Heart right ventricle (tissue), 16 donors: ENCODE data around the gene DQX1. TPM values are rescaled to one million over a fixed set of nuclear protein-coding genes. Genes with fewer than 3 reads are reported as not detected.

Experiments used
- ATAC-seq, 8 donors: fragments of 200-7000 bp; cut with Tn5 transposase; one replicate each; pipeline ENCODE4 v1.9.1; 2020; ENCODE audit warnings: mild to moderate bottlenecking in 8 of 8, moderate library complexity in 8 of 8, moderate number of reproducible peaks in 1 of 8
- DNase-seq, 2 donors: peaks; one replicate each; pipeline ENCODE4 v3.0.0-alpha.2; 2020
- H3K27ac ChIP-seq, 10 donors: fragments of 200-600 bp; sonication (generic) in 2 of 10; one replicate each; pipeline versions ENCODE4 v1.5.0 to v1.8.0; 2020 to 2022; ENCODE audit warnings: mild to moderate bottlenecking in 3 of 10
- H3K27me3 ChIP-seq, 7 donors: fragments of 200-600 bp; one replicate each; pipeline ENCODE4 v1.8.0; 2021 to 2022; ENCODE audit warnings: mild to moderate bottlenecking in 2 of 7
- H3K36me3 ChIP-seq, 9 donors: fragments of 200-600 bp; sonication (generic) in 1 of 9; one replicate each; pipeline versions ENCODE4 v1.5.0 to v1.8.0; 2020 to 2022; ENCODE audit warnings: mild to moderate bottlenecking in 2 of 9
- H3K4me1 ChIP-seq, 9 donors: fragments of 200-600 bp; sonication (generic) in 1 of 9; one replicate each; pipeline versions ENCODE4 v1.5.0 to v1.8.0; 2020 to 2022; ENCODE audit warnings: mild to moderate bottlenecking in 4 of 9
- H3K4me3 ChIP-seq, 10 donors: fragments of 200-600 bp; sonication (generic) in 2 of 10; one replicate each; pipeline versions ENCODE4 v1.5.0 to v1.8.0; 2020 to 2022; ENCODE audit warnings: mild to moderate bottlenecking in 7 of 10, moderate library complexity in 2 of 10
- H3K9me3 ChIP-seq, 11 donors: fragments of 200-600 bp in 10 of 11; sonication (generic) in 2 of 11; one replicate each; pipeline versions ENCODE4 v1.5.0 to v1.8.0; 2013 to 2022; ENCODE audit warnings: mild to moderate bottlenecking in 2 of 11, control low read depth in 1 of 11, moderate library complexity in 1 of 11
- WGBS, 2 donors: extraction: QIAGEN DNeasy Blood & Tissue Kit; methylation state at CpG; one replicate each; pipeline ENCODE4 v1.1.7; 2013; ENCODE audit warnings: inconsistent platforms in 1 of 2; 5-methylcytosine and 5-hydroxymethylcytosine counted together
- intact Hi-C, 10 donors: fragments of 100-400 bp; cut with DNase I; formaldehyde crosslinking; loops; one replicate each; pipeline versions ENCODE4 v1.11.1 to v1.14.2; 2022
- polyA plus RNA-seq, 2 donors: library from polyadenylated mRNA; stranded (reverse); fragments of 200-250 nt; gene quantifications; one replicate each; pipeline ENCODE4 v1.2.3, GENCODE V29; 2013
- total RNA-seq, 10 donors: library from RNA; stranded (reverse); fragmentation: NEBNext Ultra II Directional in 3 of 10; extraction: Animal tissue kit (Norgen Biotek cat#: 25700) in 3 of 10; gene quantifications; one replicate each; pipeline versions ENCODE4 v1.2.1 to v1.2.4, GENCODE V29; 2021 to 2023
- TF ChIP-seq, protein P1 (sequence below), 9 donors: fragments of 200-600 bp; sonication (generic) in 2 of 9; IDR thresholded peaks; one replicate each; pipeline versions ENCODE4 v1.5.0 to v1.8.0; 2021 to 2022; ENCODE audit warnings: antibody characterized with exemption in 9 of 9, mild to moderate bottlenecking in 5 of 9, moderate library complexity in 1 of 9
- donor health status: Arrhythmogenic right ventricular cardiomyopathy.
- donor health status: ischemic (EF 13 %, LVEDD 7.1; RV severe dilation, severe dysfunction).
- donor health status: healthy with polysubstance abuse.
- donor health status: DM: no; HTN: yes; CAD: no.
- donor health status: DM: no; HTN: no; CAD: no.
- donor health status: ischemic (EF 25% LVEDD 6.9; RV normal size, moderate dysfunction).
- donor health status: ischemic (EF 25% LVEDD 5.7; RV mildly dilated, moderate dysfunction).
- donor health status: healthy.
- donor health status: DM: yes; HTN: yes; CAD: no.
- donor health status: Ischemic cardiomyopathy.
- donor health status: ischemic (EF 35%, LVEDD 5.7; RV mildly dilated, moderate dysfunction).
- donor health status: nonischemic (EF 11% LVEDD 7.7; RV severe dilation, severe dysfunction).
- donor health status: DM: yes; HTN: yes; CAD: no.
- donor health status: PGD.
- donor health status: ischemic (EF 29% LVEDD 5.4; RV normal size, mild dysfunction).
- donor health status: nonischemic (EF 23%, LVEDD 6.1; RV moderate dilation, normal function).

The DQX1 gene
- total and polyA plus RNA-seq, 12 donors = 0.03 to 0.65 TPM; not detected in 10

- Histone ChIP-seq H3K4me3 (peak overlapping the region in 2 of 10 donors; percentile 68 to 85), H3K36me3 (peaks cover 0 to 20% (median 3%) of the 10 kb centered on the region in 9 donors), H3K27me3 (peaks cover 9 to 74% (median 67%) of the 10 kb centered on the region in 7 donors), H3K9me3 (no peaks in the 10 kb centered on the region), H3K4me1 (peaks cover 19 to 77% (median 63%) of the 10 kb centered on the region in 9 donors), H3K27ac (no peak overlapping the region)
- intact Hi-C loops = loop anchor here in 4 of 10 donors (2.0 to 5.0 kb wide), 2 partner anchors 27 to 86 kb away; partner anchors contain the start of genes AUP1 (in 1 of the 4) and HTRA2 (in 1 of the 4)
- DNase-seq (no peak), ATAC-seq (no peak)
- 64 to 74% methylated on average over 18 of the region's 18 CpGs for WGBS, 2 donors
- TF ChIP-seq, protein P1, sequence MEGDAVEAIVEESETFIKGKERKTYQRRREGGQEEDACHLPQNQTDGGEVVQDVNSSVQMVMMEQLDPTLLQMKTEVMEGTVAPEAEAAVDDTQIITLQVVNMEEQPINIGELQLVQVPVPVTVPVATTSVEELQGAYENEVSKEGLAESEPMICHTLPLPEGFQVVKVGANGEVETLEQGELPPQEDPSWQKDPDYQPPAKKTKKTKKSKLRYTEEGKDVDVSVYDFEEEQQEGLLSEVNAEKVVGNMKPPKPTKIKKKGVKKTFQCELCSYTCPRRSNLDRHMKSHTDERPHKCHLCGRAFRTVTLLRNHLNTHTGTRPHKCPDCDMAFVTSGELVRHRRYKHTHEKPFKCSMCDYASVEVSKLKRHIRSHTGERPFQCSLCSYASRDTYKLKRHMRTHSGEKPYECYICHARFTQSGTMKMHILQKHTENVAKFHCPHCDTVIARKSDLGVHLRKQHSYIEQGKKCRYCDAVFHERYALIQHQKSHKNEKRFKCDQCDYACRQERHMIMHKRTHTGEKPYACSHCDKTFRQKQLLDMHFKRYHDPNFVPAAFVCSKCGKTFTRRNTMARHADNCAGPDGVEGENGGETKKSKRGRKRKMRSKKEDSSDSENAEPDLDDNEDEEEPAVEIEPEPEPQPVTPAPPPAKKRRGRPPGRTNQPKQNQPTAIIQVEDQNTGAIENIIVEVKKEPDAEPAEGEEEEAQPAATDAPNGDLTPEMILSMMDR (IDR thresholded peaks at IDR 0.05) = no peak
Observed at GRCh38 chr2:74501335-74502071, 24.5 kb downstream of the DQX1 start.

- H3K27me3 ChIP-seq = peaks cover 9 to 74% (median 66%) of the 10 kb centered on the region in 7 donors
Observed at GRCh38 chr2:74500578-74500946, 25.5 kb downstream of the DQX1 start.

GRCh38 chr2:74499940-74500577, 26.0 kb downstream of the DQX1 start:
- DNase-seq (no peak), ATAC-seq (no peak)
- TF ChIP-seq, protein P1 (IDR thresholded peaks at IDR 0.05) = no peak
- peak overlapping the region in 3 of 10 donors; percentile 34 to 42 (median 40) for H3K4me3 ChIP-seq
- H3K27ac ChIP-seq = no peak overlapping the region
- H3K4me1 ChIP-seq = peaks cover 11 to 63% (median 48%) of the 10 kb centered on the region in 9 donors
- WGBS, 2 donors = 36 to 42% methylated on average over 15 of the region's 15 CpGs
- H3K36me3 ChIP-seq = peaks cover 0 to 8% (median 0%) of the 10 kb centered on the region in 9 donors
- H3K27me3 ChIP-seq = peaks cover 9 to 74% (median 66%) of the 10 kb centered on the region in 7 donors
- intact Hi-C loops = loop anchor here in 3 of 10 donors (5.0 kb wide), 1 partner anchor 87 kb away; no protein-coding TSS in a partner anchor
- no peaks in the 10 kb centered on the region for H3K9me3 ChIP-seq

More at GRCh38 chr2:74500578-74500946, 25.5 kb downstream of the DQX1 start:
- DNase-seq (no peak), ATAC-seq (no peak)
- H3K36me3 ChIP-seq = peaks cover 0 to 13% (median under 1%) of the 10 kb centered on the region in 9 donors
- no peaks in the 10 kb centered on the region for H3K9me3 ChIP-seq
- intact Hi-C loops = loop anchor here in 3 of 10 donors (5.0 kb wide), 1 partner anchor 87 kb away; no protein-coding TSS in a partner anchor
- TF ChIP-seq, protein P1 (IDR thresholded peaks at IDR 0.05) = no peak
- no peak overlapping the region for H3K4me3 ChIP-seq
- H3K4me1 ChIP-seq = peaks cover 11 to 68% (median 53%) of the 10 kb centered on the region in 9 donors
- no peak overlapping the region for H3K27ac ChIP-seq

DNA sequence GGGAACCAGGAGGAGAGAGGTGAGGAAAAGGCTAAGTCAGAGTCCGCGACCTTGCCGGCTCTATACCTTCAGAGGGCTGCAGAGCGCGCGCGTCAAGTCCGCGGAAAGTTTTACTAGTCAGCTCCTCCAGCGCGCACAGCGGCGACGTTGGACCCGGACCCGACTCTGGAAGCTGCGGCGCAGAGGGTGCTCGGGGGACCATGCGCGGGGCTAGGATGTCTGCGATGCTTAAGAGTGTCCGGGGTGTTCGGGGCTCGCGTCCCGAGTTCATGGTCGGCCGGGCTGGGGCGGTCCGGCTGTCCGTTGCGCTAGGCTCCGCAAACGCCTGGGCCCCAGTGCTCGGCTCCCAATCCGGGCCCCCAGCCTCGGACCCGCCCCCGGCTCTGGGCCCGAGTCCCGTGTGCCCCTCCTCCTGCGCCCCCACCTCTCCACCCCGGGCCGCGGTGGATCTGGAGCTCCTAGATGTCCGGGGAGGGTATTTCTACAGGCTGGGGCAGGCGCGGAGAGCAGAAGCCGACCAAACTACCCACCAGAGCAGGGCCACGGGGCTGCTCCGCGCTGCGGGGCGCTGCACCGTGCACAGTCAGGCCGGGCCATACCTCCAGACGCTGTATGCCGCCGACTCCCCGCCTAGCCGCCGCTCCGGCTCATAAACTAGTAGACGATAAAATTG, 26.6 kb downstream of the DQX1 start, which contains the start of gene LBX2:
Gene LBX2 (minus strand): TSS at position 337 of the 673 bp plus-strand sequence. CDS start 66 bp downstream, at position 271.
- Histone ChIP-seq H3K9me3 (no peaks in the 10 kb centered on the region), H3K4me1 (peaks cover 11 to 56% (median 43%) of the 10 kb centered on the region in 9 donors), H3K4me3 (peak within 1 kb of the TSS in 7 of 10 donors; percentile 22 to 57 (median 40)), H3K36me3 (peaks cover 0 to 6% (median 0%) of the 10 kb centered on the region in 9 donors), H3K27ac (no peak within 1 kb of the TSS), H3K27me3 (peaks cover 9 to 74% (median 66%) of the 10 kb centered on the region in 7 donors)
- no peak for ATAC-seq
- TF ChIP-seq, protein P1 (IDR thresholded peaks at IDR 0.05) = no peak
- WGBS, 2 donors = 2 to 5% methylated on average over 65 of the region's 65 CpGs
- intact Hi-C loops = no loop called here
- no peak for DNase-seq
